ENCODE results near the gene HLCS. TPM values are rescaled to one million over a fixed set of nuclear protein-coding genes. Genes with fewer than 3 reads are reported as not detected.

The HLCS gene
- polyA plus RNA-seq, 1 of the 3 experiments (the other 2 are of a cell fraction) = 13.0 TPM

- H3K4me1 ChIP-seq (ENCODE audit: control insufficient read depth in 1 of 2, insufficient read depth in 2 of 2, low read depth in 1 of 2, low read length in 1 of 2) = peaks cover 7 to 11% of the 10 kb centered on the region in 2 experiments; a peak in 3 of 4 replicates
- H3F3A ChIP-seq (replicated peaks; ENCODE audit: insufficient read depth) = no peaks in the 10 kb centered on the region
- DNase-seq = no peak
- no peak overlapping the region for H3K4me3 ChIP-seq (ENCODE audit: low read depth in 2 of 2, low read length in 1 of 2)
- no peak overlapping the region for H3K9ac ChIP-seq
- no peaks in the 10 kb centered on the region; the same call in 1 of the 2 replicates for H3K79me2 ChIP-seq (ENCODE audit: insufficient read depth)
- peaks cover 0 to 8% of the 10 kb centered on the region in 2 experiments for H3K36me3 ChIP-seq (replicated peaks in 1 of 2; ENCODE audit: control insufficient read depth in 1 of 2, insufficient read depth in 2 of 2, low read length in 1 of 2)
- H3K9me2 ChIP-seq = no peaks in the 10 kb centered on the region
- no peak overlapping the region for H2AFZ ChIP-seq (ENCODE audit: low read depth)
- no peak overlapping the region for H3K4me2 ChIP-seq
- CTCF ChIA-PET = interaction anchor here (0.9 to 1.0 kb wide), 5 partner anchors 13 to 313 kb away, joined by 3 to 6 read pairs (median 3); no protein-coding TSS in a partner anchor
- no peak overlapping the region for H3K27ac ChIP-seq (ENCODE audit: low read depth in 2 of 2, low read length in 1 of 2)
- no peaks in the 10 kb centered on the region for H3K27me3 ChIP-seq (ENCODE audit: insufficient read depth)
- WGBS (ENCODE audit: low lambda C conversion rate) = 97% methylated on average over 14 of the region's 18 CpGs
- TF ChIP-seq GATA2 (CRISPR knock-in tag; IDR thresholded peaks at IDR 0.05) = no peak
- no peak for TF ChIP-seq RXRA (IDR thresholded peaks at IDR 0.05; ENCODE audit: borderline replicate concordance, low read depth)
- no peak for TF ChIP-seq JUND (IDR thresholded peaks at IDR 0.05)
- no peak for TF ChIP-seq POLR2AphosphoS5 (IDR thresholded peaks at IDR 0.05; ENCODE audit: low read depth, low read length)
- TF ChIP-seq SIN3A (IDR thresholded peaks at IDR 0.05; ENCODE audit: borderline replicate concordance, low read depth, low read length) = no peak
- TF ChIP-seq REST (IDR thresholded peaks at IDR 0.05; ENCODE audit: low read depth, low read length) = no peak
- no peak for TF ChIP-seq ELF1 (IDR thresholded peaks at IDR 0.05)
- no peak for TF ChIP-seq NFIC (IDR thresholded peaks at IDR 0.05; ENCODE audit: borderline replicate concordance)
- no peak for TF ChIP-seq CHD2 (IDR thresholded peaks at IDR 0.05; ENCODE audit: low read length, partially characterized antibody)
- no peak for TF ChIP-seq USF1 (IDR thresholded peaks at IDR 0.05; ENCODE audit: borderline replicate concordance, low read depth)
- H4K20me1 ChIP-seq (ENCODE audit: insufficient read depth) = no peaks in the 10 kb centered on the region
- POLR2A ChIA-PET = no interaction called here
- H3K9me3 ChIP-seq = no peaks in the 10 kb centered on the region
Measured at GRCh38 chr21:36914244-36915013, 52.0 kb downstream of the HLCS start.
